AG04449 (cell line): Measurements from ENCODE around the gene ATP5F1D.

ENCODE experiments used
- CTCF ChIA-PET: fragments of 350-600 bp; formaldehyde crosslinking; extraction: SDS; loops from one replicate; lab custom pipeline; 2021; ENCODE audit warnings: antibody characterized with exemption; lab: Yijun Ruan, JAX
- POLR2A ChIA-PET: fragments of 400-600, 350-600 bp; formaldehyde crosslinking; extraction: SDS; loops from one replicate; lab custom pipeline; 2020; ENCODE audit warnings: antibody characterized with exemption, inconsistent platforms; lab: Yijun Ruan, JAX
- DNase-seq: peaks from one replicate; pipeline ENCODE4 v3.0.0-alpha.2; 2010; ENCODE audit warnings: low read depth, low spot score
- H3K4me3 ChIP-seq: 2 replicates; pipeline ENCODE4 v1.5.1; 2011; ENCODE audit warnings: low read depth, mild to moderate bottlenecking, control low read depth, low read length
- TF ChIP-seq, protein P1 (sequence below): IDR thresholded peaks from one replicate; pipeline ENCODE4 v1.5.1; 2011; ENCODE audit warnings: mild to moderate bottlenecking, moderate library complexity, low read length, control low read depth, inconsistent platforms; ENCODE audit not compliant: insufficient read depth; ENCODE audit errors: missing control alignments

The ATP5F1D gene

DNA sequence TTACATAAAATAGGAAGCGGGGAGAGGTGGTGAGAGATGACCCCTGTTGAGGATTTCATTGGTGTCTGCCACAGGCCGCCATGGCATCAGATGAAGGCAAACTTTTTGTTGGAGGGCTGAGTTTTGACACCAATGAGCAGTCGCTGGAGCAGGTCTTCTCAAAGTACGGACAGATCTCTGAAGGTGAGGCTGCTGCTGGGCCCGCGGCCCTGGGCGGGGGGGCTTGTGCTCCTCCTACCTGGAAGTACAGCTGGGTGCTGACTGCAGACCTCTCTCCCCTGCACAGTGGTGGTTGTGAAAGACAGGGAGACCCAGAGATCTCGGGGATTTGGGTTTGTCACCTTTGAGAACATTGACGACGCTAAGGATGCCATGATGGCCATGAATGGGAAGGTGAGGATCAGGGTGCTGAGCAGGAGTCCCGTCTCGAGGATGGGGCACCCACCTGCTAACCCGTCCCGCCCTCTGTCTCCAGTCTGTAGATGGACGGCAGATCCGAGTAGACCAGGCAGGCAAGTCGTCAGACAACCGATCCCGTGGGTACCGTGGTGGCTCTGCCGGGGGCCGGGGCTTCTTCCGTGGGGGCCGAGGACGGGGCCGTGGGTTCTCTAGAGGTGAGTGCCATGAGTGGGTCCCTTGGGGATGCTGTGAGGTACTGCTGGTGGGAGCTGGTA, 29.4 kb downstream of the ATP5F1D start:
- DNase-seq: no peak
- TF ChIP-seq, protein P1, sequence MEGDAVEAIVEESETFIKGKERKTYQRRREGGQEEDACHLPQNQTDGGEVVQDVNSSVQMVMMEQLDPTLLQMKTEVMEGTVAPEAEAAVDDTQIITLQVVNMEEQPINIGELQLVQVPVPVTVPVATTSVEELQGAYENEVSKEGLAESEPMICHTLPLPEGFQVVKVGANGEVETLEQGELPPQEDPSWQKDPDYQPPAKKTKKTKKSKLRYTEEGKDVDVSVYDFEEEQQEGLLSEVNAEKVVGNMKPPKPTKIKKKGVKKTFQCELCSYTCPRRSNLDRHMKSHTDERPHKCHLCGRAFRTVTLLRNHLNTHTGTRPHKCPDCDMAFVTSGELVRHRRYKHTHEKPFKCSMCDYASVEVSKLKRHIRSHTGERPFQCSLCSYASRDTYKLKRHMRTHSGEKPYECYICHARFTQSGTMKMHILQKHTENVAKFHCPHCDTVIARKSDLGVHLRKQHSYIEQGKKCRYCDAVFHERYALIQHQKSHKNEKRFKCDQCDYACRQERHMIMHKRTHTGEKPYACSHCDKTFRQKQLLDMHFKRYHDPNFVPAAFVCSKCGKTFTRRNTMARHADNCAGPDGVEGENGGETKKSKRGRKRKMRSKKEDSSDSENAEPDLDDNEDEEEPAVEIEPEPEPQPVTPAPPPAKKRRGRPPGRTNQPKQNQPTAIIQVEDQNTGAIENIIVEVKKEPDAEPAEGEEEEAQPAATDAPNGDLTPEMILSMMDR: no peak
- POLR2A ChIA-PET: interaction anchor here (1.1 kb wide), 1 partner anchor 18 kb away, joined by 3 read pairs; no protein-coding TSS in a partner anchor
- CTCF ChIA-PET: interaction anchor here (0.6 to 4.3 kb wide), 3 partner anchors 9 to 30 kb away, joined by 3 to 46 read pairs (median 8); no protein-coding TSS in a partner anchor
- peak overlapping the region; percentile 82 for H3K4me3 ChIP-seq

GRCh38 chr19:1271528-1272422, 30.2 kb downstream of the ATP5F1D start:
- CTCF ChIA-PET: interaction anchor here (0.6 to 4.3 kb wide), 4 partner anchors 8 to 31 kb away, joined by 3 to 46 read pairs (median 8); partner anchors contain the start of gene ATP5F1D
- no peak for DNase-seq
- POLR2A ChIA-PET: interaction anchor here (1.0 to 1.2 kb wide), 3 partner anchors 19 to 27 kb away, joined by 3 to 5 read pairs (median 3); no protein-coding TSS in a partner anchor
- TF ChIP-seq, protein P1: no peak
- H3K4me3 ChIP-seq: peak overlapping the region; percentile 82

GRCh38 chr19:1272423-1273262, 31.1 kb downstream of the ATP5F1D start:
- no peak for DNase-seq
- POLR2A ChIA-PET: interaction anchor here (0.8 to 1.7 kb wide), 6 partner anchors 14 to 28 kb away, joined by 3 to 12 read pairs (median 4); no protein-coding TSS in a partner anchor
- TF ChIP-seq, protein P1: no peak
- CTCF ChIA-PET: interaction anchor here (1.6 to 4.3 kb wide), 4 partner anchors 7 to 164 kb away, joined by 8 to 46 read pairs (median 10); partner anchors contain the start of gene ATP5F1D
- no peak overlapping the region for H3K4me3 ChIP-seq

DNA sequence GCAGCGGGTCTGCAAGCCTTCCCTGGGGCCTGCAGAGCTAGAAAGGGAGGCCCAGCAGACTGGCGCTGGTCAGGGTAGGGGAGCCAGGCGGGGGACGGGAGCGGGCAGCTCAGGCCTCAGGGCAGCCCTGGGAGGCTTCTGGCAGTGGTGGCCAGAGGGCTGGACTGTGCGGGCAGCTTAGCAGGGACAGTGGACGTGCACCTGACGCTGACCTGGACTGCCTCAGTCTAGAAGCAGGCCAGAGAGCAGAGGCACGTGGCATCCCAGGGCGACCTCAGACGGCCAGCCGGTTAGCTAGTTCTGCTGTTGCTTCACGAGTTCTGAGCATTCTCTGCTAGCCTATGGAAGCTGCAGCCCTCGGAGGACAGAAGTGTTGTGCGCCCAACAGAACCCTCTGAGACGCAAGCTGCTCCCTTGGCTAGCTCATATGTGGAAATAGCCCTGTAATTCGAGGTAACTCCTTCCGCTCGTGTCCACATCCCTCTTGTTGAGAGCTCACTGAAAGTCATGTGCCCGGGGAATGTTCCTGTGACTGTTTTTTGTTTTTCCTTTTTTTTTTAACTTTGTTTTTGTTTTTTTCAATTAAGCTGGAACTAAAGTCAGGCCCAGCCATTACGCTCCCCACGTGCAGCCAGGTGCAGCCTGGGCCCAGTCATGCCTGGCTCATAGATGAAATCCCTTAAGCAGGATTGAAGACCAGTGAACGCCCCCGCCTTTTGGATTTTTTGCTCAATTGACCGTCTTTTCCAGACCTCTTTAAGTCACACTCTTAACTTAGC, 31.9 kb downstream of the ATP5F1D start:
- POLR2A ChIA-PET: interaction anchor here (0.8 to 2.5 kb wide), 5 partner anchors 7 to 29 kb away, joined by 3 to 12 read pairs (median 9); no protein-coding TSS in a partner anchor
- TF ChIP-seq, protein P1: no peak

More for the DNA sequence above, 31.9 kb downstream of the ATP5F1D start:
- no peak overlapping the region for H3K4me3 ChIP-seq
- CTCF ChIA-PET: interaction anchor here (0.6 to 4.3 kb wide), 5 partner anchors 29 to 198 kb away, joined by 3 to 46 read pairs (median 9); partner anchors contain the start of gene ATP5F1D
- no peak for DNase-seq
